ENCODE results near the gene ZFR2. TPM values are rescaled to one million over a fixed set of nuclear protein-coding genes. Genes with fewer than 3 reads are reported as not detected.
A peak's percentile ranks its signal among the peaks of the same experiment; 100 is the strongest.
"Not testable (repeated sequence)": the region's sequence is repeated elsewhere in the genome, so short reads cannot be mapped to it uniquely, and the experiment has no call there.

Gene ZFR2
- total RNA-seq, 1 experiment from 2014 or later, result 3.1 TPM

DNA sequence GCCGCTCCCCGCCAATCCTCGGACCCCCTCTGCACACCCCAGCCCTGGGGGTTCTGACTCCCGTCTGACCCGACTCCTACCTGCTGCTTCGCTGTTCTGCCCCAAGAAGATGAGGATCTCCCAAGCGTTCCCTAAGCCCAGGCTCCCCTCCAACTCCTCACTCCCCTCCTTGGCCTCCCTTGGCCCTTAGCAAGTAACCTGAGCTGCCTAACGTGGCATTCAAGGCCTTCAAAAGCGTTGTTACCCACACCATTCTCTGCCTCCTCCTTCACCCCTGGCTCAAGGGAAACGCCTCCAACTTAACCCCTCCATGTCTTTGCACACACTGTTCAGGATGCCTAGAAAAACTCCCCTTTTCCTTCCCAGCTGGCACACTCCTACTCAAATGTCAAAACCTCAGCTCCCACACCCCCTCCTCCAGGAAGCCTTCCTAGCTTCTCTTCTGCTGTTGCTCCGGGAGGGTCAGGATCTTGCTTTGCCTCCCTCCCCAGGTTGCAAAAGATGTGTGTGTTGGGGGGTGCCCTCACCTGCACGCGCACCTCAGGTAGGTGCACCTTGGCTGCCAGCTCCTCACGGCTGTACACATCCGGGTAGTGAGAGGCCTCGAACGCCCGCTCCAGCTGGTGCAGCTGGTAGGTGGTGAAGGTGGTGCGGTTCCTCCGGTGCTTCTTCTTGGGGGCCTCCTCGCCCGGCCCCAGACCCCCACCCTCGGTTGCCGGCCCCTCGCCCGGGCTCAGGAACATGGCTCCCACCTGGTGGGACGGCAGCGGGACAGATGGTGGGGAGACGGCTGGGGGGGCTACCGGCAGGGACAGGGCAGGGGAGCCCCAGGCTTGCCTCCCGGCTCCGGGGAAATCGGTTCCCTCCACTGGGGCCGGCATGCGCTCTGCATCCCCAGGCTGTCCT is 97.6 kb downstream of the ZFR2 start:
- no peak for DNase-seq (ENCODE audit: low read depth)

DNA sequence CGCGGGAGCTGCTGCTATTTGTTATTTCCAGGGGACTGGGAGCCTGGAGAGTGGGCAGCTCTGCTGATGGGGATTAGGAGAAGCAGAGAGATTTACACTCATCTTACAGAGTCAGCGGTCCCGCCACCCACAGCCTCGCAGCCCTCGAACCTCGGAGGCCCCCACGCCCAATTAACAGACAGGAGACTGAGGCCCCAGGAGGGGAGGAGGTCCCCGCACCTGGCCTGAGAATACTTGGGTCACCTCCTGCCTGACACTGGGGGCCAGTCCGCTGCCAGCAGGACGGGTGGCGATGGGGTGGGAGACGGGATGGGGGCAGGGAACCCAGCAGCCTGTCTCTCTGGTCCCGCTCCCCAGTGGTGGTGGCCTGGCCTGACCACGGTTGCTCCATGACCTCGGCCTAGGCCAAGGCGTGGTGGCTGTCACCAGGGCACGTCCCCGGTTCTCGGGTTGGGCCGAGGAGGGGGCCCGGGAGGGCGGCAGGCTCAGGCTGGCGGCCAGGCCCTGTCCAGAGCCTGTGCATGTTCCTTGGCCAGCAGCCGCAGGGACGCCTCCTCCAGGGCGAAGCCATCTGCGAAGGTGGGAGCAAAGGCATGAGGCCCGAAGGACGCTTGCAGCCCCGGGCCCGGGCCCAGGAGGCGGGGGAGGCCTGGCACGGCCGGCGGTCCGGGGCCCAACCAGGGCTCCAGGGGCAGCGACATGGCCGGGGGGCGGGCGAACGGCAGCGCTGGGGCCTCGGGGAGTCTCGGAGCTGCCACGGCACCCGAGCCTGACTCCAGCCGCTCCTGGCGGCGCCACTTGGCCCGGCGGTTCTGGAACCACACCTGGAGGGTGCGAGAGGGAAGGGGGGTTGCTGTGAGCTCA is 98.5 kb downstream of the ZFR2 start:
- DNase-seq (ENCODE audit: low read depth), result no peak

DNA sequence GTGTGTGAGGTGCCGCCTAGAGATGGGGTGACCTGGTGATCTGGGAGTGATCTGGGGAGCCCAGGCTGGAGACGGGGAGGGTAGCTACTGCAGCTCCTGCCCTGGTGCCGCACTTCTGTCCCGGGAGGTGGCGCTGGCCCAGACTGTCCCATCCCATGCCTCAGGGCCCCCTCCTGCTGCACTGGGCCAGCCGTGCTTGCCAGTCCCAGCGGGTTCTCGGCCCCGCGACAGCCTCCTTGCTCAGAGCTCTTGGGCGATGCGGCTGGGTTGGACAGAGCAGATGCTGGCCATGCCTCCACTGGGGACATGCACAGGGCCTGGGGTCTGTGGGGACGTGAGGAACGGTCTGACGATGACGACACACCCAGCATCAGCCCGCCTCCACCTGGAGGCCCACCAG is 99.3 kb downstream of the ZFR2 start:
- no peak for DNase-seq (ENCODE audit: low read depth)

DNA sequence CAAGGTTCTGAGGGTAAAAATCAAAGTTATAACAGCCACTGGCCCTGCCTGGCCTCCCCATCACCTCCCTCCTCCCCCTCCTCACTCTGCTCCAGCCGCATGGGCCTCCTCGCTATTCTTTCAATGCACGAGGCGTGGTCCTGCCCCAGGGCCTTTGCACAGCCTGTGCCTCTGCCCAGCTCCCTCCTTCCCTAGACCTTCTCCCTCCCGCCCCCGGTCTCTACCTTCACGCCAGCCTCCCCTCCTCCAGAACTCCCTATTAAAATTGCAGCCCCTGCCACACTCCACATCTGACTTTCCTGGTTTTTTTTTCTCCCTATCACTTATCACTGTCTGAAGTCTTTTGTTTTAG is 100.1 kb downstream of the ZFR2 start:
- no peak for DNase-seq (ENCODE audit: low read depth)

DNA sequence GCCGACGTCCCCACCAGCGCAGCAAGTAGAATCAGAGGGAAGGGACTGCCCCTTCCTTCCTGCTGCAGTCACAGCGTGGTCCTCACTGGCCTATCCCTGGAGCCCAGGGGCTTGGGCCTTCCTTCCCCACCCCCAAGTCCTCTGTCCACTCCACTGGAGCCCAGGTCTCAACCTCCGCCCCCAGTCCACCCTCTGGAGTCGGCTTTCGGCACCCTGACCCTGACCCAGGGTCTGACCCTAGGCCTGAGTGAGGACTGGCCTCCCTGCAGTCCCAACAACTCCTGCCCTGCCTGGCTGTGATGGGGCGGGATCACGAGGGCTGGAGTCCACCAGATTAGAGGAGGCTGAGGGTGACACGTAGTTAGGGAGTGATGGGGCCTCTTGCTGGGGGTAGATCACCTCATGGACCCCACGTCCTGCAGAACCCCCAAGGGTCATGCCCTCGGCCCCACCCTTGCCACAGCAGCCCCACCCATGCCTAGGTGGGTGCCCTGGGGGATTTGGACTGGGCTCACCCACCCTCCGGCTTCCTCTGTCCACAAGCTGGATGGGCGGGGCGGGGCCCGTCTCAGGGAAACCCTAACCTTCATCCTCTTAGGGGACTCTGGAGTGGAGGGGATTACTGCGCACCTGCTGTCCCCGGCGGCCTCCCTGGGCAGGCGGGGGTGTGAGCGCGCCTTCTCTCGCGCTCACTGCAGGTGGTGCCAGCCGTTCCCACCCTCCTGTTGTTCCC is 100.7 kb downstream of the ZFR2 start:
- DNase-seq (ENCODE audit: low read depth), result no peak

DNA sequence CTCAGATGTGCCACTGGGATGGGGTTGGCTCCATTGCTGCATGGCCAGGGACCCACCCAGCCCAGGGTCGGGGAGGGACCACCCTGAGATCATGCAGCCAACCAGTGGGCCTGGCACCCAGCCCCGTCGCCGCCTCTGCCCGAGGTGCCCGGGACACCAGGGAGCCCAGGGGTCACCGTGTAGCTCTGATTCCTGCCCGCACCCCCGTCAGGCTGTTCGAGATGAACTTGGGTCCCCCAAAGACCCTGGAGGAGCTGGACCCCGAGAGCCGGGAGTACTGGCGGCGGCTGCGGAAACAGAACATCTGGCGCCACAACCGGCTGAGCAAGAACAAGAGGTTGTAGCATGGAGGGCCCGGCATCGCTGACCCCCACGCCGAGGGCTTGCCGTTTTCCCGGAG is 101.8 kb downstream of the ZFR2 start:
- DNase-seq (ENCODE audit: low read depth), result no peak

DNA sequence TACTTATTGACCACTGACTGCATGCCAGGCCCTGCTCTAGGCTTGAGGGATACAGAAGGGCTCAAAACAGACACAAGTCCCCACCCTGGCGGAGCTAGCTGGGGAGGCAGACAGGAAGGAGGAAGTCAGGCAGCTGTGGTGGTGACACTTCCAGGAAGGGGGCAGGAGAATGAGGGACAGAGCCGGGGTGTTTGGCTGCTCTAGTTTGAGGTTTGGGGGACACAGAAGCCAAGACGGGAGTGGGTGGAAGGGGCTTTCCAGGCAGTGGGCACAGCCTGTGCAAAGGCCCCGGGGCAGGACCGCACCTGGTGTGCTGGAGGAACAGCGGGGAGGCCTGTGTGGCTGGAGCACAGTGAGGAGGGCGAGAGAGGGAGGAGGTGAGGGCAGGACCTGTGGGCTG is 102.3 kb downstream of the ZFR2 start:
- no peak for DNase-seq (ENCODE audit: low read depth)

DNA sequence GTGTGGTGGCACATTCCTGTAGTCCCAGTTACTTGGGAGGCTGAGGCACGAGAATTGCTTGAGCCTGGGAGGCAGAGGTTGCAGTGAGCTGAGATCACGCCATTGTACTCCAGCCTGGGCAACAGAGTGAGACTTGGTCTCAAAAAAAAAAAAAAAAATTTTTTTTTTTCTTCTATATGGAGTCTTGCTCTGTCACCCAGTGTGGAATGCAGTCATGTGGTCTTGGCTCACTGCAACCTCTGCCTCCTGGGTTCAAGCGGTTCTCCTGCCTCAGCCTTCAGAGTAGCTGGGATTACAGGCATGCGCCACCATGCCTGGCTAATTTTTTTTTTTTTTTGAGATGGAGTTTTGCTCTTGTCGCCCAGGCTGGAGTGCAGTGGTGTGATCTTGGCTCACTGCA is 103.1 kb downstream of the ZFR2 start:
- not testable (repeated sequence) for DNase-seq (ENCODE audit: low read depth)

DNA sequence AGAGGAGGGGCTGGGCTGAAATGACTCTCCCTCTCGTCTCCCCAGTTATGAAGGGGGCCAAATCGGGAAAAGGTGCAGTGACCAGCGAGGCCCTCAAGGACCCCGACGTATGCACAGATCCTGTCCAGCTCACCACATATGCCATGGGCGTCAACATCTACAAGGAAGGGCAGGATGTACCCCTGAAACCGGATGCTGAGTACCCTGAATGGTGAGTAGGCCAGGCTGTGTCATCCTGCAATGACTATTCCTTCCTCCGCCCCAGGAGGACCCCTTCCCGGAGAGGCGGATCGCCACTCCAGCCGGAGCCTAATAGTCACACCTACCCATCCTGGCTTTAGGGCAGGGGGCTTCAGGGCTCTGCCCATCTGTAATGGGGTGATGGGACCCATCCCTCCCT is 103.7 kb downstream of the ZFR2 start:
- peak; percentile 50 for DNase-seq (ENCODE audit: low read depth)

DNA sequence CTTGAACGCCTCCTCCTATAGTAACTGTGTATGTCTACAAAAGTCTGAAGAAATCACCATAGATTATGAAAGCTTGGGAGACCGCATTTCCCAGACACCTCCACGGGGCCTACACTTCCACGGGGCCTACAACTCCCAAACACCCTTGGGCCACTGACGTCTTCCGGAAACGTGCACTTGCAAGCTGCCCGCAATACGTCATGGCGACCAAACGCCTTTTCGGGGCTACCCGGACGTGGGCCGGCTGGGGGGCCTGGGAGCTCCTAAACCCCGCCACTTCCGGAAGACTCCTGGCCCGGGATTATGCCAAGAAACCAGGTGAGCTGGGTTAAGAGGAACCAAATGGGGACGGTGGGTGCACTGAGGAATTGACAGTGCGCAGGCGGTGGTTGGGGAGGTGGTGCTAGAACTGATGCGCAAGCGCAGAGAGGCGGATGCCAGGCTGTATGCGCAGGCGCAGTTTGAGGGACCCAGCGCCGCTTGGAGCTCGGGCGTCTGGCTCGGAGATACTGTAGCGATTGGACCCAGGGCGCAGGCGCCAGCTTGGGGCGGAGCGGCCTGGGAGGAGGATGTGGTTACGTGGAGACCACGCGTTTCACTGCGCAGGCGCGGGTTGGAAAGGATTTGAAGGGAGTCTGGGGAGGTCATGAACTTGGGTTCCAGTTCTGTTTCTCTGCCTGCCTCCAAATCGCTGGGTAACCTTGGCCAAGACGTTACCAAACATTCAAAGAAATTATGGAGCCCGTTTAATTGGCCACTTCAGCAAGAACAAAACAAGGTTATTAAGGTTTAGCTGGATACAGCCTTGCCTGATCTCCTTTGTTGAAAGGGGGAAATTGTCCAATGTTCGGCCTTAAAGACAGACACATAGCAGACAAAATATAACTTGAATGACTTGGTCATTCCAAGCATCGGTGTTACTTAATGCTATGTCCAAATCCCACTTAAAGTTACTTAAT is 106.1 kb downstream of the ZFR2 start, which contains the start of gene MRPL54:
Gene MRPL54, plus strand, starts transcription at position 182 of the 959 bp plus-strand sequence. Its CDS starts 19 bp downstream, at position 201.
- peak; percentile 100 for DNase-seq (ENCODE audit: low read depth)

DNA sequence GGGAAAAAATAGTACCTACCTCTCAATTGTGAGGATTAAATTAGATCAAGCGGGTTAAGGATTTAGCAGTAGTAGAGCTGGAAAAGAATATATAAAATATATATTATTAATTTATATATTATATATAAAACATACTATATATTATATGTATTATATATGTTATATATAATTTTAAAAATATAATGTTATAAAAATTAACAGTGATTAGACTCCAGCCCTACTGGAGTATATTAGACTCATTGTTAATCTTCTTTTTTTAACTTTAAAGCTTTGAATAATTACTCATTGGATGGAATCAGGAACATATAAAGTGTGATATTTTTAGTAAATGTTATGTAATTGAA is 106.7 kb downstream of the ZFR2 start:
- no peak for DNase-seq (ENCODE audit: low read depth)

DNA sequence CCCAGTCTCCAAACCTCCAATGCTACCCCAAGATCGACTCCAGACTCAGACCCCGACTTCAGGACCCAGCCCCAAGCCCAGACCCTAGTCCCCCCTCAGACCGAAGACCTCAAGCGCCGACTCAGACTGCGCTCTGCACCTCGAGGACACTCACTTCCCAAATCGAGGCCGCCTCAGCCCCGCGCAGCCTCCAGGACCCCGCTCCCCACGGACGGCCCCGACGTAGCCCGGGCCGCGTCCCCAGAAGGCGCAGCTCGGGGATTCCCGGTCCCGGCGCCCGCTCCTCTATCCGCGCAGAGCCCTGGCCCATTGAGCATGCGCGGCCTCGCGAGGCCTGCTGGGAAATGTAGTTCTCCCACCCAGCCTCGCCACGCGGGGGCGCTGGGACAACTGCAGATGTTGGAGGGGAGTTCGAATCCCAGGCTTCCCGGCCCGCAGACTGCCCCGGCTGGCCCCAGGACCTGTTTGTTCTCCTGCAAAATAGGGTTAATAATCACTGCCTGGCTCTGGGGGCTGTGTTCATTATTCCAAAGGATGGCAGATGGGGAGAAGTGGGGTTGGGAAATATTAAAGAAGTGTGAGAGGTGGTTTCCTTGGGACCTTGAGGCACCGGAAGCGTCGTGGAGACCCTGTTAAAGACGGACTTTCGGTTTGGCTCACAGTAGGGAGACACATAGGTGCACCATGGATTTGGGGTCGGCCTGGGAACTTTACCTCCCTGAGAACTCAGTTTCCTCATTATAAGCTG is 107.3 kb downstream of the ZFR2 start, which contains the start of gene APBA3:
Gene APBA3, minus strand, starts transcription at position 311 of the 748 bp plus-strand sequence. CDS start 1,428 bp downstream, outside the sequence.
- peak; percentile 95 for DNase-seq (ENCODE audit: low read depth)

DNA sequence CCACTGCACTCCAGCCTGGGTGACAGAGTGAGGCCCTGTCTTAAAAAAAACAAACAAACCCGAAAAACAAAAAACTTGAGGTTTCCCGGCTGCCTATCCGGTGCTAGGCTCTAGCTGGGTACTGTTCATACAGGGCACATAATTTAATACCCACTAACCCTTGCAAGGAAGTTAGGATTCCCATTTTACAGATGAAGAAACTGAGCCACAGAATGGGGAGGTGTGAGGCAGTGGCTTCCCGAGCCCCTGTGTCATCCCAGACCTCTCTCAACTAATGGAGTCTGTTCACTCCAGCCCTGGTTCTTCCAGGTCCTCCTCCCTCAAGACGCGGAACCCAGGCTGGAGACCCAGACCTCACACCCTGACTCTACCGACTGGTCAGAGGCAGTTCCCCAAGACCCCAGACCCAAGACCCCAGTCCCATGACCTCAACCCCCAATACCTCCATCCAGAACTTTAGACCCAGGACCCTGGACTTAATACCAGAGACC is 107.9 kb downstream of the ZFR2 start:
- DNase-seq (ENCODE audit: low read depth), result no peak

DNA sequence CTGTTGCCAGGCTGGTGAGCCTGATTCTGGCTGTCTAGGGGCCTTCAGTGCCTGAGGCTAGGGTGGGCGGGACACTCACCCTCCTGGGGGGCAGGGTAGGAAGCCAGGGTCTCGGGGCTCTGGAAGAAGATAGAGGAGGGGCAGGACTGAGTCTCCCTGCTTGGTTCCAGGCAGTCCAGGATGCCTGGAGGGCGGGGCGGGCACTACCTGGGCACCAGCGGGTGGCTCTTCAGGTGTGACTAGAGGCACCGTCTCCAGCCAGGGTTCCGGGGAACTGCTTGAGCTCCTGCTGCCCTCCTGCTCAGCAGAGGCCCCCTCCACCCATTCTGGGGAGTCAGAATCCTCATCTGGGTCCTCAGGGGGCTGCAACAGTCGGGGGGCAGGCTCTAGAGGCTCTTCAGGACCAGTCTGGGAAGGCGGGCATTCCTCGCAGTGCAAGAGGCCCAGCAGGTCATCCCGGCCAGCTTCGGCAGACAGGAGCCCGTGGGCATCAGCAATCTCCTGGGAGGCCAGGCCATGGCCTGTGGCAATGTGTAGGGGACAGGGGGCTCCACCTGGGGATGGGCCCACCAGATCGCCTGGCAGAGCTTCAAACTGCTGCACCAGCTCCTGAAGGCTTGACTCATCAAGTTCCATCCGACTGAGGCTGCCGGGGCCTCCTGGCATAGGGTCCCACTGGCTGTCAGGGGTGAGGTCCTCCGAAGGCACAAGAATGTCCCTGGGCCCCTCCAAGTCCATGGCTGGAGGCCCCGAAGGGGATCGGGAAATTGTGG is 109.2 kb downstream of the ZFR2 start:
- no peak for DNase-seq (ENCODE audit: low read depth)

DNA sequence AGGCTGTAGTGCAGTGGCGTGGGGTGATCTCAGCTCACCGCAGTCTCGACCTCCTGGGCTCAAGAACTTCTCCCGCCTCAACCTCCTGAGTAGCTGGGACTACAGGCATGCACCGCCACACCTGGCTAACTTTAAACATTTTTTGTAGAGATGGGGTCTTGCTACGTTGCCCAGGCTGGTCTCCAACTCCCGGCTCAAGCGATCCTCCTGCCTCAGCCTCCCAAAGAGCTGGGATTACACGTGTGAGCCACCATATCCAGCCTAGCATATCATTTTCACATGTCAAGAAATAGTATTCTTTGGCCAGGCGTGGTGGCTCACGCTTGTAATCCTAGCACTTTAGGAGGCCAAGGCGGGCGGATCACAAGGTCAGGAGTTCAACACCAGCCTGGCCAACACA is 110.5 kb downstream of the ZFR2 start:
- DNase-seq (ENCODE audit: low read depth), result not testable (repeated sequence)

DNA sequence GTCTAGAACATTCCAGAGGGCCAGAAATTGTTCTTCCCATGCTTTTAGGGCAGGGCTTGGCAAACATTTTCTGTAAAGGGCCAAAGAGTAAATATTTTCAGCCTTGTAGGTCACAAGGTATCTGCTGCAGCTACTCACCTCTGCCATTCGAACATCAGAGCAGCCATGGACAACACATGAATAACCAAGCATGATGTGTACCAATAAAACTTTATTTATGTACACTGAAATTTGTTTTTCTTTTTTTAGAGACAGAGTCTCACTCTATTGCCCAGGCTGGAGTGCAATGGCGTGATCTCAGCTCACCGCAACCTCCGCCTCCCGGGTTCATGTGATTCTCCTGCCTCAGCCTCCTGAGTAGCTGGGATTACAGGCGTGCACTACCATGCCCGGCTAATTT is 111.1 kb downstream of the ZFR2 start:
- DNase-seq (ENCODE audit: low read depth), result not testable (repeated sequence)

All from Daoy (cell line).